PFSK-1 (cell line): ENCODE data around the gene TEX38.

Experiments
- FOXP2 ChIP-seq: optimal IDR thresholded peaks from 2 replicates; pipeline ENCODE3; 2011; ENCODE audit warnings: borderline replicate concordance, control low read depth, inconsistent platforms; ENCODE audit not compliant: insufficient read depth; ENCODE audit errors: extremely low read length, extremely low read depth
- POLR2AphosphoS5 ChIP-seq: IDR thresholded peaks from 2 replicates; pipeline ENCODE4 v1.6.1; 2012; ENCODE audit warnings: low read depth, mild to moderate bottlenecking, control low read depth, low read length, moderate library complexity
- SIN3A ChIP-seq: IDR thresholded peaks from 2 replicates; pipeline ENCODE4 v1.6.1; 2012; ENCODE audit warnings: mild to moderate bottlenecking, low read length, moderate library complexity, borderline replicate concordance; ENCODE audit not compliant: insufficient read depth
- TAF1 ChIP-seq: IDR thresholded peaks from 2 replicates; pipeline ENCODE4 v1.6.1; 2012; ENCODE audit warnings: low read length, control low read depth, borderline replicate concordance; ENCODE audit not compliant: insufficient read depth
- TF ChIP-seq, protein P1 (sequence below), 2 experiments: IDR thresholded peaks; 2 replicates each; pipeline versions ENCODE4 v1.6.1 to v1.8.0; 2011 to 2012; ENCODE audit warnings: low read depth in 2 of 2, low read length in 2 of 2, control low read depth in 1 of 2, inconsistent platforms in 1 of 2, mild to moderate bottlenecking in 1 of 2, moderate library complexity in 1 of 2; ENCODE audit not compliant: insufficient read depth in 1 of 2

TEX38 gene

GRCh38 chr1:46635205-46635604 is 36.4 kb upstream of the TEX38 start:
- TF ChIP-seq SIN3A (no peak), FOXP2 (no peak), TAF1 (no peak), POLR2AphosphoS5 (no peak)
- TF ChIP-seq, protein P1, sequence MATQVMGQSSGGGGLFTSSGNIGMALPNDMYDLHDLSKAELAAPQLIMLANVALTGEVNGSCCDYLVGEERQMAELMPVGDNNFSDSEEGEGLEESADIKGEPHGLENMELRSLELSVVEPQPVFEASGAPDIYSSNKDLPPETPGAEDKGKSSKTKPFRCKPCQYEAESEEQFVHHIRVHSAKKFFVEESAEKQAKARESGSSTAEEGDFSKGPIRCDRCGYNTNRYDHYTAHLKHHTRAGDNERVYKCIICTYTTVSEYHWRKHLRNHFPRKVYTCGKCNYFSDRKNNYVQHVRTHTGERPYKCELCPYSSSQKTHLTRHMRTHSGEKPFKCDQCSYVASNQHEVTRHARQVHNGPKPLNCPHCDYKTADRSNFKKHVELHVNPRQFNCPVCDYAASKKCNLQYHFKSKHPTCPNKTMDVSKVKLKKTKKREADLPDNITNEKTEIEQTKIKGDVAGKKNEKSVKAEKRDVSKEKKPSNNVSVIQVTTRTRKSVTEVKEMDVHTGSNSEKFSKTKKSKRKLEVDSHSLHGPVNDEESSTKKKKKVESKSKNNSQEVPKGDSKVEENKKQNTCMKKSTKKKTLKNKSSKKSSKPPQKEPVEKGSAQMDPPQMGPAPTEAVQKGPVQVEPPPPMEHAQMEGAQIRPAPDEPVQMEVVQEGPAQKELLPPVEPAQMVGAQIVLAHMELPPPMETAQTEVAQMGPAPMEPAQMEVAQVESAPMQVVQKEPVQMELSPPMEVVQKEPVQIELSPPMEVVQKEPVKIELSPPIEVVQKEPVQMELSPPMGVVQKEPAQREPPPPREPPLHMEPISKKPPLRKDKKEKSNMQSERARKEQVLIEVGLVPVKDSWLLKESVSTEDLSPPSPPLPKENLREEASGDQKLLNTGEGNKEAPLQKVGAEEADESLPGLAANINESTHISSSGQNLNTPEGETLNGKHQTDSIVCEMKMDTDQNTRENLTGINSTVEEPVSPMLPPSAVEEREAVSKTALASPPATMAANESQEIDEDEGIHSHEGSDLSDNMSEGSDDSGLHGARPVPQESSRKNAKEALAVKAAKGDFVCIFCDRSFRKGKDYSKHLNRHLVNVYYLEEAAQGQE (IDR thresholded peaks at IDR 0.05; ENCODE audit: insufficient read depth in 1 of 2, low read depth in 2 of 2, low read length in 2 of 2) = no peak

- TF ChIP-seq, protein P1 (IDR thresholded peaks at IDR 0.05; ENCODE audit: insufficient read depth in 1 of 2, low read depth in 2 of 2, low read length in 2 of 2) = no peak
- TF ChIP-seq SIN3A = no peak
- no peak for TF ChIP-seq FOXP2
- no peak for TF ChIP-seq POLR2AphosphoS5
- TF ChIP-seq TAF1 = no peak
Observed at GRCh38 chr1:46637444-46638083, 34.1 kb upstream of the TEX38 start.

DNA sequence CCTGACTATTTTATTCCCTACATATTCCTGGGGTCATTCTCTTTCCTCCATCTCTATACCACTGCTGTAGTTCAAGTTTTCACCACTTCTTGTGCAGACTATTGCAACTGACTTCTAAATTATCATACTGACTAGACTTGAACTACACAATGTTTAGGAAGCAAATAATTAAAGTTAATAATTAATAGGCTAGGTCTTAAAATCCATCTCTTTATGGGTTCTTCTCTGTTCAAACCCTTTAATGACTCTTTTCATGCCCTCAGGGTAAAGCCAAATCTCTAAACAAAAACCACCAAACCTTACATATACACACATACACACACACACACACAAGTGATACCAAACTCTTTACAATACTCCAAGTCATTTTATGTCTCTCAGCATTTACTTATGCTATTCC is 32.7 kb upstream of the TEX38 start:
- TF ChIP-seq POLR2AphosphoS5 = no peak
- TF ChIP-seq FOXP2 = no peak
- no peak for TF ChIP-seq TAF1
- TF ChIP-seq, protein P1 (IDR thresholded peaks at IDR 0.05; ENCODE audit: insufficient read depth in 1 of 2, low read depth in 2 of 2, low read length in 2 of 2) = no peak
- TF ChIP-seq SIN3A = no peak

DNA sequence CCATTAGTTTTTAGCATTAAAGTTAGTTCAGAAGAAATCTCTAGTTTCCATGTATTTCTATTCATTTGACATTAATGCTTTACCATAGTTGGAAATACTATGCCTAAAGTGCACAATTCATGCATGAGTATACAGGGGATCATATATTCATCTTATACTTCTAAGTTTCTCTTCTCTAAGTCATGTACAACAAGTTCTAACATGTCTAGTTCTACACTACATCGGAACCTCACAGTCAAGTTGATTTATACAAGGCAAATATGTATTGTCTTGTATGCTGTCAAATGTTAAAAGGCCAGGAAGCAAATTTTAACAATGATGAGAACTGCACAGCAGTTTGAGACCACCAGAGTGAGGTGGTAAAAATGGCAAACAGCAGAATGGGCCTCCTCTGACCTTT is 32.1 kb upstream of the TEX38 start:
- no peak for TF ChIP-seq POLR2AphosphoS5
- no peak for TF ChIP-seq FOXP2
- TF ChIP-seq, protein P1 (IDR thresholded peaks at IDR 0.05; ENCODE audit: insufficient read depth in 1 of 2, low read depth in 2 of 2, low read length in 2 of 2) = no peak
- no peak for TF ChIP-seq TAF1
- no peak for TF ChIP-seq SIN3A
